GM12878 (cell line): Measurements from ENCODE around the gene PRKN. TPM values are rescaled to one million over a fixed set of nuclear protein-coding genes. Genes with fewer than 3 reads are reported as not detected.

Source experiments
- ATAC-seq: fragments of 200-7000 bp; cut with Tn5 transposase; 3 replicates; pipeline ENCODE4 v1.9.1; 2020; ENCODE audit warnings: mild to moderate bottlenecking, moderate library complexity
- BruUV-seq: library from RNA; stranded (reverse); fragments of 400-500 nt; replicated peaks from 2 replicates; lab custom pipeline; 2021; lab: Mats Ljungman, UMichigan
- CTCF ChIA-PET: fragments of 300-600 bp; sonication (Branson Sonifier 250); formaldehyde crosslinking; extraction: SDS; loops from one replicate; lab custom pipeline; 2021; ENCODE audit warnings: inconsistent platforms; lab: Yijun Ruan, JAX
- POLR2A ChIA-PET: fragments of 350-600 bp; formaldehyde crosslinking; extraction: SDS; loops from one replicate; lab custom pipeline; 2021; ENCODE audit warnings: inconsistent platforms; lab: Charles Lee
- RAD21 ChIA-PET: fragments of 300-600 bp; sonication (Branson Sonifier 250); formaldehyde crosslinking; loops from one replicate; lab custom pipeline; 2023; ENCODE audit warnings: antibody characterized with exemption; ENCODE audit not compliant: unreplicated experiment; lab: Charles Lee
- SMC1A ChIA-PET: fragments of 300-600 bp; sonication (Branson Sonifier 250); formaldehyde crosslinking; loops from one replicate; lab custom pipeline; 2023; ENCODE audit not compliant: unreplicated experiment, uncharacterized antibody; lab: Charles Lee
- DNase-seq: peaks from one replicate; pipeline ENCODE4 v3.0.0-alpha.2; 2011; ENCODE audit warnings: low read depth, low spot score
- FAIRE-seq: peaks from 3 replicates; lab custom pipeline; 2011; peaks lifted over from hg19 to GRCh38; lab: Jason Lieb, UNC
- H2AFZ ChIP-seq: 2 replicates; pipeline ENCODE4 v1.6.0; 2011; ENCODE audit warnings: low read depth, low read length, control low read depth; ENCODE audit not compliant: control insufficient read depth
- H3K27ac ChIP-seq: 2 replicates; pipeline ENCODE4 v1.5.1; 2011; ENCODE audit warnings: control low read depth; ENCODE audit not compliant: control insufficient read depth, insufficient read depth
- H3K27me3 ChIP-seq, 2 experiments: replicated peaks in 1 of 2; 2 replicates each; pipeline versions ENCODE4 v1.6.0 to v1.6.1; 2011; ENCODE audit warnings: low read length in 1 of 2; ENCODE audit not compliant: control insufficient read depth in 2 of 2, insufficient read depth in 2 of 2
- H3K36me3 ChIP-seq, 2 experiments: 2 replicates each; pipeline ENCODE4 v1.5.1; 2011; ENCODE audit warnings: low read length in 1 of 2; ENCODE audit not compliant: control insufficient read depth in 2 of 2, insufficient read depth in 2 of 2
- H3K4me1 ChIP-seq: 2 replicates; pipeline ENCODE4 v1.6.1; 2011; ENCODE audit warnings: mild to moderate bottlenecking, low read length, moderate library complexity, mixed read lengths; ENCODE audit not compliant: control insufficient read depth, insufficient read depth
- H3K4me2 ChIP-seq: 2 replicates; pipeline ENCODE4 v1.6.0; 2011; ENCODE audit warnings: control low read depth; ENCODE audit not compliant: control insufficient read depth, insufficient read depth
- H3K4me3 ChIP-seq: fragments of 200-600 bp; sonication (generic); 2 replicates; pipeline ENCODE4 v1.5.1; 2016
- H3K79me2 ChIP-seq: 2 replicates; pipeline ENCODE4 v1.6.0; 2011; ENCODE audit warnings: low read length; ENCODE audit not compliant: control insufficient read depth, insufficient read depth
- H3K9ac ChIP-seq: 2 replicates; pipeline ENCODE4 v1.8.0; 2011; ENCODE audit warnings: low read length, control low read depth, mixed read lengths; ENCODE audit not compliant: control insufficient read depth, insufficient read depth
- H3K9me3 ChIP-seq: replicated peaks from 3 replicates; pipeline ENCODE4 v1.5.1; 2011; ENCODE audit warnings: mild to moderate bottlenecking, low read length; ENCODE audit not compliant: control insufficient read depth, insufficient read depth
- H4K20me1 ChIP-seq: 2 replicates; pipeline ENCODE4 v1.6.0; 2011; ENCODE audit not compliant: control insufficient read depth, insufficient read depth
- BMI1 ChIP-seq: fragments of 450-650 bp; IDR thresholded peaks from 2 replicates; pipeline ENCODE4 v1.6.1; 2016; ENCODE audit warnings: mild to moderate bottlenecking, moderate library complexity, borderline replicate concordance
- CHD1 ChIP-seq: IDR thresholded peaks from 2 replicates; pipeline ENCODE4 v1.6.1; 2012; ENCODE audit warnings: low read depth, low read length, improper control_type of control experiment
- FOXK2 ChIP-seq: fragments of 450-650 bp; IDR thresholded peaks from 2 replicates; pipeline ENCODE4 v1.6.1; 2017; ENCODE audit warnings: mild to moderate bottlenecking, moderate library complexity
- GABPA ChIP-seq: IDR thresholded peaks from 2 replicates; pipeline ENCODE4 v1.6.1; 2014; ENCODE audit warnings: antibody characterized with exemption, low read depth, mild to moderate bottlenecking, inconsistent platforms
- MTA2 ChIP-seq: fragments of 450-650 bp; IDR thresholded peaks from 2 replicates; pipeline ENCODE4 v1.6.1; 2016; ENCODE audit warnings: low read depth, mild to moderate bottlenecking, moderate library complexity
- MTA3 ChIP-seq: IDR thresholded peaks from 2 replicates; pipeline ENCODE4 v1.6.1; 2012; ENCODE audit warnings: low read length, inconsistent platforms, borderline replicate concordance
- NFIC ChIP-seq: IDR thresholded peaks from 2 replicates; pipeline ENCODE4 v1.6.1; 2012; ENCODE audit warnings: low read depth, mild to moderate bottlenecking, inconsistent platforms, low read length, moderate library complexity
- RCOR1 ChIP-seq: conservative IDR thresholded peaks from 2 replicates; pipeline ENCODE4 v1.6.1; 2012; ENCODE audit warnings: low read depth, low read length, improper control_type of control experiment
- RFX5 ChIP-seq: IDR thresholded peaks from 2 replicates; pipeline ENCODE4 v1.6.1; 2011; ENCODE audit warnings: low read depth, low read length, improper control_type of control experiment
- SIX5 ChIP-seq: IDR thresholded peaks from 2 replicates; pipeline ENCODE4 v1.6.1; 2011; ENCODE audit warnings: mild to moderate bottlenecking, low read depth, low read length, moderate library complexity; ENCODE audit not compliant: severe bottlenecking
- ZNF217 ChIP-seq: fragments of 450-650 bp; IDR thresholded peaks from 2 replicates; pipeline ENCODE4 v1.6.1; 2017; ENCODE audit warnings: antibody characterized with exemption, mild to moderate bottlenecking
- ZNF622 ChIP-seq: fragments of 450-650 bp; IDR thresholded peaks from 2 replicates; pipeline ENCODE4 v1.6.1; 2017; ENCODE audit warnings: mild to moderate bottlenecking, inconsistent platforms
- WGBS: methylation state at CpG from one replicate; pipeline ENCODE4 v1.1.6; 2016; ENCODE audit warnings: low lambda C conversion rate; ENCODE audit not compliant: insufficient replicate concordance, insufficient coverage; ENCODE audit errors: missing lambda C conversion rate; 5-methylcytosine and 5-hydroxymethylcytosine counted together
- in situ Hi-C: fragments of 300-500 bp; cut with MboI; formaldehyde crosslinking; loops from 9 replicates; pipeline ENCODE4 v1.14.3; 2018; ENCODE audit warnings: mixed read lengths
- intact Hi-C: fragments of 100-400 bp; cut with micrococcal nuclease; formaldehyde crosslinking; loops from one replicate; pipeline ENCODE4 v1.14.2; 2022; ENCODE audit not compliant: unreplicated experiment
- polyA plus RNA-seq, 11 experiments: library from polyadenylated mRNA; depleted of rRNA in 4 of 11; unstranded in 6 of 11; stranded (reverse) in 5 of 11; fragments of >200 nt; fragmentation: Nextera tagmentation in 4 of 11; fragmentation: Illumina TruSeq in 1 of 11; extraction: Ambion mirVana in 4 of 11; extraction: Trizol in 1 of 11; gene quantifications; 1 replicate in 1 of 11; 2 replicates in 10 of 11; pipeline versions ENCODE4 v1.2.1 to v1.2.3, GENCODE V29; 2011 to 2016; ENCODE audit warnings: inconsistent platforms in 2 of 11, missing spikeins in 2 of 11, low read depth in 1 of 11
- total RNA-seq, 4 experiments: library from RNA; depleted of rRNA in 3 of 4; stranded (reverse); fragments of >200 nt in 3 of 4; fragmentation: Illumina TruSeq in 1 of 4; extraction: Trizol in 1 of 4; gene quantifications; 2 replicates each; pipeline versions ENCODE4 v1.2.1 to v1.2.3, GENCODE V29; 2013 to 2021
- TF ChIP-seq, protein P1 (sequence below): fragments of 450-650 bp; IDR thresholded peaks from 2 replicates; pipeline ENCODE4 v1.6.1; 2017; ENCODE audit warnings: mild to moderate bottlenecking, low read depth, inconsistent platforms; ENCODE audit not compliant: poor library complexity, severe bottlenecking
- TF ChIP-seq, protein P2 (sequence below): fragments of 150-350 bp; IDR thresholded peaks from 2 replicates; pipeline ENCODE4 v1.6.1; 2016; ENCODE audit warnings: low read depth, low read length

PRKN gene
- total and polyA plus RNA-seq, 10 of the 15 experiments (the other 5 are each of a cell fraction or from before 2014, with no cell fraction given): 0.06 to 0.09 TPM; not detected in 8

- TF ChIP-seq, protein P1, sequence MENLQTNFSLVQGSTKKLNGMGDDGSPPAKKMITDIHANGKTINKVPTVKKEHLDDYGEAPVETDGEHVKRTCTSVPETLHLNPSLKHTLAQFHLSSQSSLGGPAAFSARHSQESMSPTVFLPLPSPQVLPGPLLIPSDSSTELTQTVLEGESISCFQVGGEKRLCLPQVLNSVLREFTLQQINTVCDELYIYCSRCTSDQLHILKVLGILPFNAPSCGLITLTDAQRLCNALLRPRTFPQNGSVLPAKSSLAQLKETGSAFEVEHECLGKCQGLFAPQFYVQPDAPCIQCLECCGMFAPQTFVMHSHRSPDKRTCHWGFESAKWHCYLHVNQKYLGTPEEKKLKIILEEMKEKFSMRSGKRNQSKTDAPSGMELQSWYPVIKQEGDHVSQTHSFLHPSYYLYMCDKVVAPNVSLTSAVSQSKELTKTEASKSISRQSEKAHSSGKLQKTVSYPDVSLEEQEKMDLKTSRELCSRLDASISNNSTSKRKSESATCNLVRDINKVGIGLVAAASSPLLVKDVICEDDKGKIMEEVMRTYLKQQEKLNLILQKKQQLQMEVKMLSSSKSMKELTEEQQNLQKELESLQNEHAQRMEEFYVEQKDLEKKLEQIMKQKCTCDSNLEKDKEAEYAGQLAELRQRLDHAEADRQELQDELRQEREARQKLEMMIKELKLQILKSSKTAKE: no peak
- no peak for TF ChIP-seq FOXK2
Measured at GRCh38 chr6:161342039-161342438, 1385.5 kb downstream of the PRKN start (continued).

DNA sequence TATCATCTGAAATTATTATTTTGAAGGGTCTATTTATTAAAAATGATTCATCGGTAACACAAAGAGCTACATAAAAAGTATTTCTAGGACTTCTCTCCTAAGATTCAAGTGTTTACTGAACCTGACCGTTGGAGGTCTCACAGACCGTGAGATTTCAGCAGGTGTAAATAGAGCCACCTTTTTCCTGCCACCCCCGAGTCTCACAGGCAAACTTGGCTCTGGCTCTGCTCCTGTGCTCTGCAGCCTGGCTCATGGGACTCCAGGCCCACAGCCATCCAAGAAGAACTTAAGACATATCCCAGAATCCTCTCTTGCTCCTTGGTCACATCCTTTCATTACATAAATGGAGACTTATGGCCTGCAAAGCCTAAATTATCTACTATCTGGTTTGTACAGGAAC, 1385.9 kb downstream of the PRKN start:
- H3K4me2 ChIP-seq: no peak overlapping the region
- H3K9me3 ChIP-seq: no peaks in the 10 kb centered on the region
- no peak overlapping the region for H3K9ac ChIP-seq
- no peaks in the 10 kb centered on the region for H3K36me3 ChIP-seq
- H3K79me2 ChIP-seq: no peaks in the 10 kb centered on the region
- CTCF ChIA-PET: no interaction called here
- WGBS: 50% methylated on average over 4 of the region's 4 CpGs
- RAD21 ChIA-PET: no interaction called here
- H3K27me3 ChIP-seq: no peaks in the 10 kb centered on the region
- POLR2A ChIA-PET: no interaction called here
- H4K20me1 ChIP-seq: no peaks in the 10 kb centered on the region
- SMC1A ChIA-PET: no interaction called here
- no peak overlapping the region for H3K27ac ChIP-seq
- no peak overlapping the region for H3K4me3 ChIP-seq
- ATAC-seq: no peak
- H2AFZ ChIP-seq: no peak overlapping the region
- intact Hi-C loops (no loop called here), in situ Hi-C loops (no loop called here)
- H3K4me1 ChIP-seq: no peaks in the 10 kb centered on the region
- no TSS peak for BruUV-seq
- no peak for DNase-seq
- no peak for FAIRE-seq
- TF ChIP-seq FOXK2: no peak
- no peak for TF ChIP-seq GABPA
- no peak for TF ChIP-seq SIX5
- no peak for TF ChIP-seq NFIC
- no peak for TF ChIP-seq ZNF217
- no peak for TF ChIP-seq RCOR1
- TF ChIP-seq MTA2: no peak
- TF ChIP-seq ZNF622: no peak
- no peak for TF ChIP-seq MTA3
- no peak for TF ChIP-seq CHD1
- TF ChIP-seq RFX5: no peak
- TF ChIP-seq, protein P2, sequence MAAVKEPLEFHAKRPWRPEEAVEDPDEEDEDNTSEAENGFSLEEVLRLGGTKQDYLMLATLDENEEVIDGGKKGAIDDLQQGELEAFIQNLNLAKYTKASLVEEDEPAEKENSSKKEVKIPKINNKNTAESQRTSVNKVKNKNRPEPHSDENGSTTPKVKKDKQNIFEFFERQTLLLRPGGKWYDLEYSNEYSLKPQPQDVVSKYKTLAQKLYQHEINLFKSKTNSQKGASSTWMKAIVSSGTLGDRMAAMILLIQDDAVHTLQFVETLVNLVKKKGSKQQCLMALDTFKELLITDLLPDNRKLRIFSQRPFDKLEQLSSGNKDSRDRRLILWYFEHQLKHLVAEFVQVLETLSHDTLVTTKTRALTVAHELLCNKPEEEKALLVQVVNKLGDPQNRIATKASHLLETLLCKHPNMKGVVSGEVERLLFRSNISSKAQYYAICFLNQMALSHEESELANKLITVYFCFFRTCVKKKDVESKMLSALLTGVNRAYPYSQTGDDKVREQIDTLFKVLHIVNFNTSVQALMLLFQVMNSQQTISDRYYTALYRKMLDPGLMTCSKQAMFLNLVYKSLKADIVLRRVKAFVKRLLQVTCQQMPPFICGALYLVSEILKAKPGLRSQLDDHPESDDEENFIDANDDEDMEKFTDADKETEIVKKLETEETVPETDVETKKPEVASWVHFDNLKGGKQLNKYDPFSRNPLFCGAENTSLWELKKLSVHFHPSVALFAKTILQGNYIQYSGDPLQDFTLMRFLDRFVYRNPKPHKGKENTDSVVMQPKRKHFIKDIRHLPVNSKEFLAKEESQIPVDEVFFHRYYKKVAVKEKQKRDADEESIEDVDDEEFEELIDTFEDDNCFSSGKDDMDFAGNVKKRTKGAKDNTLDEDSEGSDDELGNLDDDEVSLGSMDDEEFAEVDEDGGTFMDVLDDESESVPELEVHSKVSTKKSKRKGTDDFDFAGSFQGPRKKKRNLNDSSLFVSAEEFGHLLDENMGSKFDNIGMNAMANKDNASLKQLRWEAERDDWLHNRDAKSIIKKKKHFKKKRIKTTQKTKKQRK: no peak
- no peak for TF ChIP-seq BMI1
